T-helper 1 cell treated with Interleukin-12 subunit alpha and Interleukin-12 subunit beta and Interleukin-4 antibody, amounts not matched to agents 30 μg/mL and 1 μg/mL, for 36 hours (primary cell): ENCODE measurements around the gene COL4A1.

Experiments used
- H3K27ac Mint-ChIP-seq: one replicate; pipeline ENCODE4 v1.8.0; 2021; ENCODE audit warnings: mild to moderate bottlenecking, mixed read lengths
- H3K27me3 Mint-ChIP-seq: one replicate; pipeline ENCODE4 v1.8.0; 2021; ENCODE audit warnings: low read depth, mixed read lengths
- H3K36me3 Mint-ChIP-seq: one replicate; pipeline ENCODE4 v1.8.0; 2021; ENCODE audit warnings: low read depth, mixed read lengths
- H3K4me1 Mint-ChIP-seq: one replicate; pipeline ENCODE4 v1.8.0; 2021; ENCODE audit warnings: low read depth, mixed read lengths
- H3K4me3 Mint-ChIP-seq: one replicate; pipeline ENCODE4 v1.8.0; 2021; ENCODE audit warnings: mild to moderate bottlenecking, moderate library complexity, mixed read lengths
- H3K9me3 Mint-ChIP-seq: one replicate; pipeline ENCODE4 v1.8.0; 2021; ENCODE audit warnings: mixed read lengths

The COL4A1 gene

DNA sequence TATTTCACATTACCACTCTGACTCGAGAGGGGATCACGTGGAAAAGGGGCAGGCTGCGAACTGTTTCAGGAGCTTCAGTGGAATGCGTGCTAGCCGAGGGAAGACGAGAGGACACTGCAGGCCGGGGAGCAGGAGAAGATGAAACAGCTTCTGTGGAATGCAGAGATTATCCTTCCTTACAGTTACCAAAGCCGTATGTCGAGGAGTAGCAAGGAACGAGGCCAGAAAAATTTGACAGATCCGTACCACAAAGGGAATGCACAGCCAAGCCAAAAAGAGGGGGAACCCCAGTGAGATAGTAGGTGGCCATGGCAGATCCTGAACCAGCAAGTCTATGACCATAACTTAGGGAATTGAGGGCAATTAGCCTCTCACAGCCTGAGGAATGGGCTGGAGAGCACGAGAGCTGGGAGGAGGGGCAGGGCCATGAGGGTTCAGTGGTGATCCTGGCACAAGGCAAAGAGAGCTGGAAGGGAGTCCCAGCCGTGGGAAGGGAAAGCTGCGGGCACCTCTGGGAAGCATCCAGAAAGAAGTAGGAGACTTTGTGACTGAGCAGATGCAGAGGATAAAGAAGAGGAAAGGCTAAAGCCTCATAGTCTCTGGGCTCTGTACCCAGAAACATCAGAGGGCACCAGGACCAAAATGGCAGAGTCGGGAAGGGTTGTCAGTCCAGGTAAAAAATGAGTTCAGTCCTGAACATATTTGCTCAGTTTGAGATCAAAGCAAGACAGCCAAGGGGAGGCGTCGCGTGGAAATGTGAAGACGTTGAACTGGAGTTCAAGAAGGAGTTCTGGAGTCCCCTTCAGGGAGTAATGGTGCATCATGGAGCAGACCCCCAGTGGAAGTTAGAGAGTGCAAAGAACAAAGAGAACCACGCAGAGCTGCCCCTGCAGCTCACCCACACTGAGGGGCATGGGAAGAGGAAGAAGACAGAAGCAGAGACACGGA is 5.1 kb downstream of the COL4A1 start:
- no peak overlapping the region for H3K27ac Mint-ChIP-seq
- H3K4me3 Mint-ChIP-seq, result no peak overlapping the region
- H3K27me3 Mint-ChIP-seq, result peaks cover 69% of the 10 kb centered on the region
- H3K9me3 Mint-ChIP-seq, result no peaks in the 10 kb centered on the region
- H3K36me3 Mint-ChIP-seq, result peaks cover 2% of the 10 kb centered on the region
- peaks cover 9% of the 10 kb centered on the region for H3K4me1 Mint-ChIP-seq

DNA sequence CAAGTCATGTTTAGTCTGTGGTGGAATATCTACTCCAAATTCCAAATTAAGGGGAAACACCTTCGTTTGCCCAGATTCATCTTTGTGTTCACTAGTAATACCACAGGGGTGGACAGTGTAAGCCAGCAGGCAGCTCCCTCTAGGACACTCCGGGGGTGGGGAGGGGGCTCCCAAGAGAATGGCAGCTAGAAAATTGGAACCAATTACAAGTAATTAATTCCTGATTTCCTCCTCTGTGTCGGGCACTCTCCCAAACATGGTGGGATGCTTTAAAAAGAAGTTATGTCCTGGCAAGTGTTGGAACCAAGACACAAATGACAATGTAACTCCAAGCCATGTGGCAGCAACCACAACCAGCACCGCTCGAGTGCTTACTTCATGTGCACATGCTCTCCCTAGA is 5.9 kb downstream of the COL4A1 start:
- Mint-ChIP-seq H3K4me1 (peaks cover 9% of the 10 kb centered on the region), H3K4me3 (no peak overlapping the region), H3K27me3 (peaks cover 74% of the 10 kb centered on the region), H3K27ac (no peak overlapping the region), H3K9me3 (no peaks in the 10 kb centered on the region), H3K36me3 (peaks cover 2% of the 10 kb centered on the region)

GRCh38 chr13:110300090-110300815 is 6.7 kb downstream of the COL4A1 start:
- Mint-ChIP-seq H3K36me3 (peaks cover 2% of the 10 kb centered on the region), H3K27me3 (peaks cover 74% of the 10 kb centered on the region), H3K9me3 (no peaks in the 10 kb centered on the region), H3K4me1 (peaks cover 7% of the 10 kb centered on the region), H3K4me3 (no peak overlapping the region), H3K27ac (no peak overlapping the region)

- Mint-ChIP-seq H3K27me3 (peaks cover 71% of the 10 kb centered on the region), H3K9me3 (no peaks in the 10 kb centered on the region), H3K27ac (no peak overlapping the region), H3K4me3 (no peak overlapping the region), H3K4me1 (peaks cover 7% of the 10 kb centered on the region), H3K36me3 (no peaks in the 10 kb centered on the region)
These were observed 7.6 kb downstream of the COL4A1 start for GRCh38 chr13:110299283-110299840.

DNA sequence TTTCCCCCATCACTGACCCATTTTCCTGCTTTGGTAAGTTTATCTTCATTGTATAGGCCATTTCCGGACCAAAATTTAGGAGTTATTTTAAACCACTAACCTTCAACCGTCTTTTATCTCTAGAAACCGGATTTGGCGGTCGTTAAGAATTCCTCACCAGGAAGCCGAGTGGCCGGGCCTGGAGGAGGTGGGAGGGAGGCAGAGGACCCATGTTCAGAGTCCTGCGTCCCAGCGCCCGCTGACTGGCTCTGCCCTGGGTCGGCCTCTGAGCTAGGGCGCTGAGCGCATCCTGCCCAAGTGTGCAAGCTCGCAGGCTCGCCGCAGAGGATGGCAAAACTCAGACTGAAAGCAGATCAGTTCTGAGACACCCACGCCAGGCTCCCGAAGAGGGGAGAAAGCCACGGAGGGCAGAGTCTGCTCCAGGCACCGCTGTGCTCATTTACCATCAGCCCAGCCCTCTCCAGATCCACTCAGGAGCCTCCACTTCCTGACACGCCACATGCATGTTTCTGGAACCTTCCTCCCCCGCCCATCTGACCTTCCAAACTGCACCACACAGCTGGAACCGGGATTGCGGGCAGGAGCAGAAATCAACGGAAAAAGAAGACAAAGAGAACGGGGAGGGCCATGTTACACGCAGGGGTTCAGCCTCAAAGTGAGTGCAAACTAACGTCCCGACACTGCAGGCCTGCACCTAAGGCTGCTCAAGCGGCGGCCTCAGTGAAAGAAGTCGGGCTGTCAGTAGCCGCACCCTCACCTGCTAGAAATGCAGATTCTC is 8.3 kb downstream of the COL4A1 start:
- Mint-ChIP-seq H3K27ac (no peak overlapping the region), H3K4me3 (no peak overlapping the region), H3K36me3 (no peaks in the 10 kb centered on the region), H3K4me1 (peaks cover 7% of the 10 kb centered on the region), H3K9me3 (no peaks in the 10 kb centered on the region), H3K27me3 (peaks cover 67% of the 10 kb centered on the region)

- Mint-ChIP-seq H3K9me3 (no peaks in the 10 kb centered on the region), H3K27me3 (peaks cover 60% of the 10 kb centered on the region), H3K27ac (no peak overlapping the region), H3K36me3 (no peaks in the 10 kb centered on the region), H3K4me3 (no peak overlapping the region), H3K4me1 (peaks cover 7% of the 10 kb centered on the region)
These were observed 9.0 kb downstream of the COL4A1 start for GRCh38 chr13:110297766-110298504.

DNA sequence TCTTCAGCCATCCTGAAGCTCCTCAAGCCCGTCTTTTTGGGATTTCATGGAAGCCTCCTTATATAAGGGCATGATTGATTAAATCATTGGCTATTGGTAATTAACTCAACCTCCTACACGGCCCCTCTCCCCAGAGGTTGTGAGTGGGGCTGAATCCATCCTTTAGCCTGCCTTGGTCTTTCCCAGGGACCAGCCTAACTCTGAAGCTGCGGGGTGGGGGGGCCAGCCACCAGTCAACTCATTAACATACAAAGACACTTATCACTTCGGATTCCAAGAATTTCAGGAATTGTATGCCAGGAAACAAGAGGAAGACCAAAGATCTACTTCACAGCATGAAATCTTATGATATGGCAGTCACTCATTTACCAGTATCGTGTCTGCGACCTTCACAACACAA is 9.9 kb downstream of the COL4A1 start:
- H3K27me3 Mint-ChIP-seq, result peaks cover 58% of the 10 kb centered on the region
- no peak overlapping the region for H3K27ac Mint-ChIP-seq
- peaks cover 7% of the 10 kb centered on the region for H3K4me1 Mint-ChIP-seq
- no peaks in the 10 kb centered on the region for H3K36me3 Mint-ChIP-seq
- H3K4me3 Mint-ChIP-seq, result no peak overlapping the region
- H3K9me3 Mint-ChIP-seq, result no peaks in the 10 kb centered on the region

DNA sequence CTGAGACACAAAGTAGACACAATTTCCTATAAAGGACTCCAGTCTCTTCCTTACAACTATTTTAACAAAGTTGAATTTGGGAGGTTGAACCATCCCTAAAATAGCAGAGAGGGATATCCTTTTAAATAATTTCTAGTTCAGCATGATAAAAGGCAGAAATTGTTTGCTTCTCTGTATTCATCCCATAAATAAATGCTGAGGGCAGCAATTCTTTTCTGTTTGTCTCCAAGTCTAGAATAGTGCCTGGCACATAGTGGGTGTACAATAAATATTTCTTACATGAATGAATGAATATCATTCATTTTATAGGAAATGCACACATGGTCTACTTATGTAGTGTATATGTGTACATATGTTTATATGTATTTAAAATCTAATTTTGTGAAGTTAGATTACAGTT is 12.3 kb downstream of the COL4A1 start:
- Mint-ChIP-seq H3K27me3 (peaks cover 49% of the 10 kb centered on the region), H3K4me3 (no peak overlapping the region), H3K36me3 (no peaks in the 10 kb centered on the region), H3K4me1 (peaks cover 7% of the 10 kb centered on the region), H3K9me3 (no peaks in the 10 kb centered on the region), H3K27ac (no peak overlapping the region)

DNA sequence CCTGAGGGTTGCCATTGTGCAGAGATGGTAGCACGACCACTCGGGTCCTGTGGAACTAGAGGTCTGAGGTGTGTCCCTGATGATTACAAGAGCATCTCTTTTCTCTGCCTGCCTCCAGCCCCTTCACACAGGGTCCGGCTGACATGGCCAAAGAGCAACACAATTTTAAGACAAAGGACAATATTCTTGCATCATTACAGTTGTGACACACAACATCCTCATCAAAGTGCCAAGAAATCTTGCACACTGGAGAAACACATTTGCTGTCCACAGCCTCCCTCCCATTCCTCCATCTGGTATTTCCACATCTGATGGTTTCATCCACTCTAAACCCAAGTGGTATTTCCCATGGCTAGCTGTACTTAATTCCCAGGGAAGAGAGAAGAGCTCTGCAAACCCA is 12.8 kb downstream of the COL4A1 start:
- Mint-ChIP-seq H3K9me3 (no peaks in the 10 kb centered on the region), H3K27ac (no peak overlapping the region), H3K4me1 (peaks cover 7% of the 10 kb centered on the region), H3K4me3 (no peak overlapping the region), H3K36me3 (no peaks in the 10 kb centered on the region), H3K27me3 (peaks cover 49% of the 10 kb centered on the region)

- Mint-ChIP-seq H3K27me3 (peaks cover 45% of the 10 kb centered on the region), H3K9me3 (no peaks in the 10 kb centered on the region), H3K27ac (no peak overlapping the region), H3K4me1 (peaks cover 4% of the 10 kb centered on the region), H3K4me3 (no peak overlapping the region), H3K36me3 (no peaks in the 10 kb centered on the region)
These were observed 13.3 kb downstream of the COL4A1 start for GRCh38 chr13:110293649-110294048.

GRCh38 chr13:110293037-110293436 is 13.9 kb downstream of the COL4A1 start:
- no peaks in the 10 kb centered on the region for H3K4me1 Mint-ChIP-seq

GRCh38 chr13:110291286-110291685 is 15.7 kb downstream of the COL4A1 start:
- H3K9me3 Mint-ChIP-seq, result no peaks in the 10 kb centered on the region
- H3K27ac Mint-ChIP-seq, result no peak overlapping the region
- H3K36me3 Mint-ChIP-seq, result no peaks in the 10 kb centered on the region
- H3K27me3 Mint-ChIP-seq, result peaks cover 32% of the 10 kb centered on the region
- no peak overlapping the region for H3K4me3 Mint-ChIP-seq
- no peaks in the 10 kb centered on the region for H3K4me1 Mint-ChIP-seq

More at GRCh38 chr13:110293037-110293436, 13.9 kb downstream of the COL4A1 start:
- H3K36me3 Mint-ChIP-seq, result no peaks in the 10 kb centered on the region
- no peaks in the 10 kb centered on the region for H3K9me3 Mint-ChIP-seq
- H3K27me3 Mint-ChIP-seq, result peaks cover 40% of the 10 kb centered on the region
- no peak overlapping the region for H3K27ac Mint-ChIP-seq
- no peak overlapping the region for H3K4me3 Mint-ChIP-seq

- no peaks in the 10 kb centered on the region for H3K36me3 Mint-ChIP-seq
- H3K4me3 Mint-ChIP-seq, result no peak overlapping the region
- peaks cover 28% of the 10 kb centered on the region for H3K27me3 Mint-ChIP-seq
- H3K27ac Mint-ChIP-seq, result no peak overlapping the region
- no peaks in the 10 kb centered on the region for H3K4me1 Mint-ChIP-seq
- no peaks in the 10 kb centered on the region for H3K9me3 Mint-ChIP-seq
These were observed 16.1 kb downstream of the COL4A1 start for GRCh38 chr13:110290826-110291225.

GRCh38 chr13:110290153-110290552 is 16.8 kb downstream of the COL4A1 start:
- H3K4me3 Mint-ChIP-seq, result no peak overlapping the region
- no peaks in the 10 kb centered on the region for H3K4me1 Mint-ChIP-seq
- no peaks in the 10 kb centered on the region for H3K9me3 Mint-ChIP-seq
- peaks cover 22% of the 10 kb centered on the region for H3K27me3 Mint-ChIP-seq
- no peak overlapping the region for H3K27ac Mint-ChIP-seq
- H3K36me3 Mint-ChIP-seq, result no peaks in the 10 kb centered on the region
